Measurements from ENCODE around the gene PODXL2.
"Not testable (repeated sequence)": the region's sequence is repeated elsewhere in the genome, so short reads cannot be mapped to it uniquely, and the experiment has no call there.

The PODXL2 gene

GRCh38 chr3:127605547-127605946 lies 23.4 kb upstream of the PODXL2 start:
- not testable (repeated sequence) for DNase-seq (ENCODE audit: low spot score)

DNA sequence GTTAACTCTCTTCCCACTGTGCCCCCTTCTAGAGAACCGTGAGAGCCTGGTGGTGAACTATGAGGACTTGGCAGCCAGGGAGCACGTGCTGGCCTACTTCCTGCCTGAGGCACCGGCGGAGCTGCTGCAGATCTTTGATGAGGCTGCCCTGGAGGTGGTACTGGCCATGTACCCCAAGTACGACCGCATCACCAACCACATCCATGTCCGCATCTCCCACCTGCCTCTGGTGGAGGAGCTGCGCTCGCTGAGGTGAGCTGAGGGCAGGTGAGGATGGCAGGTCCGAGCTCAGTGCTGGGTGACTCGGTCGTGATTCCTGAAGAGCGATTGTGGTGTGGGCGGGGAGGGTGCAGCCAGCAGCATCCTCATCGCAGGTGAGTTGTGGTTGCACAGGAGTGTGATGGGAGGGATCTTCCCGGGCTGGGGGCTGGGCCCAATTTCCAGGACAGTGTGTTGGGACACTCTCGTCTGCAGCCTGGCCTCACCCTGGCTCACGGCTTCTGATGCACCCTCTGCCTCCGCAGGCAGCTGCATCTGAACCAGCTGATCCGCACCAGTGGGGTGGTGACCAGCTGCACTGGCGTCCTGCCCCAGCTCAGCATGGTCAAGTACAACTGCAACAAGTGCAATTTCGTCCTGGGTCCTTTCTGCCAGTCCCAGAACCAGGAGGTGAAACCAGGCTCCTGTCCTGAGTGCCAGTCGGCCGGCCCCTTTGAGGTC lies 22.7 kb upstream of the PODXL2 start:
- no peak for DNase-seq (ENCODE audit: low spot score)

DNA sequence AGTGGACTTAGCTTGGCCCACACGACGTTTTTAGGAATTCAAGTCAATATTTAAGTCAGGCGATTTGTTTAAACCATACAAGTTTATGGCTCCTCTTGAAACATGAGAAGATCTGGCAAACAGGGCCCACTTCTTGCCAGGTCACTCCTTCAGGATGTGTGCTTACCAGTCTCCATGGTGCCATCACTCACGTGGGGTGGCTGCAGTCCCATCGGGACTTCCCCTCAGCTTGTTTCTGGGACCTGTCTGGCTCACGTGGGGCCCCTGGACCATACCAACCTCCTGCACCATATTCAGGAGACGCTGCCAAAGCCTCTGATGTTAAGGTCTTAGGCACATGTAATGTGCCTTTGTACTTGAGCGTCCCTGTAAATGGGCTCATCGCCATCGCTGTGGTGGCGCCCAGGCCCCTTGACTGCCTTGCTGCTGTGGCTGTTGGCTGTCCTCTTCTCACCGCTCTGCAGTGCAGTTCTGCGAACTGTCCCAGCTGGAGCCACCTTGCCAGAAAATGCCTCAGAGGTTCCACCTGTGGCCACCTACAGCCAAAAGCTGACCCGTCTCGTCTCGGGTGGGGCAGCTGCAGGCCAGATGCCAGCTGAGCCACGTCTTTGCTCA lies 21.9 kb upstream of the PODXL2 start:
- DNase-seq (ENCODE audit: low spot score): no peak

GRCh38 chr3:127607675-127608361 lies 21.2 kb upstream of the PODXL2 start:
- DNase-seq (ENCODE audit: low spot score): no peak

GRCh38 chr3:127608362-127608718 lies 20.6 kb upstream of the PODXL2 start:
- no peak for DNase-seq (ENCODE audit: low spot score)

DNA sequence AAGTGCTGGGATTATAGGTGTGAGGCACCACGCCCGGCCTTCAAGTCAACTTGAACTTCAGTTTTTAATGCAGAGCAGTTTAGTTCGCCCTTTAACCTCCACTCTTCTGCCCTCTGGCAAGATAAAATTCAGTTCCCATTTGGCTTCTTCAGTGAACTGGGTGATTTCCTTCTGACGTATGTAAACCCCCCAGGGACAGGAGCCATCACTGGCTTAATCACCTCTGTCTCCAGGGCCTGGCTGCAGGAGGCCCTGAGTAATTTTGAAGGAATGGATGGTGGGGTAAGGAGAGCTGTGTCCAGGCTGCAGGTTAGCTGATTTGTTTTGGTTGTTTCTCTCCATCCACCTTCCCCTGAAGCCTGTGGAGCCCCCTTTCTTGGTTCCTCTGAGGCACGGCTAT lies 18.9 kb upstream of the PODXL2 start:
- no peak for DNase-seq (ENCODE audit: low spot score)

- DNase-seq (ENCODE audit: low spot score): no peak
Measured at GRCh38 chr3:127611251-127611650, 17.7 kb upstream of the PODXL2 start.

DNA sequence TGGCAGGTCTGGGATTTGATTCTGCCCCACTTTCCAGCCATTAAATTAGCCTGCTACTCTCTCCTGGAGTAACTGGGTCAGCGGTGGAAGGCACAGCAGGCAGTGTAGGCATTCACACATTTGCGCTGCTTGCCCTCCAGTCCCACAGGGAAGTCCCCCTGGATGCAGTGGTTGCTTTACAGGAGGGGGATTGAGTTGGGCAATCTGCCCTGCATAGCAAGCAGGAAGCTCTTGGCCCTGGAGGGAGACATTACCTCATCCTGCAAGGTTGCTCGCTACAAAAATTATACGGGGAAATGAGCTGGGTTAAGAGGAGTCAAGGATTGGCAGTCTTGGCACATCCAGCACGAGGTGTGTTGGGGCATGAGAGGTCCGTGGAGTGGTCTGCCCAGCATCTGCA lies 16.0 kb upstream of the PODXL2 start:
- DNase-seq (ENCODE audit: low spot score): no peak

DNA sequence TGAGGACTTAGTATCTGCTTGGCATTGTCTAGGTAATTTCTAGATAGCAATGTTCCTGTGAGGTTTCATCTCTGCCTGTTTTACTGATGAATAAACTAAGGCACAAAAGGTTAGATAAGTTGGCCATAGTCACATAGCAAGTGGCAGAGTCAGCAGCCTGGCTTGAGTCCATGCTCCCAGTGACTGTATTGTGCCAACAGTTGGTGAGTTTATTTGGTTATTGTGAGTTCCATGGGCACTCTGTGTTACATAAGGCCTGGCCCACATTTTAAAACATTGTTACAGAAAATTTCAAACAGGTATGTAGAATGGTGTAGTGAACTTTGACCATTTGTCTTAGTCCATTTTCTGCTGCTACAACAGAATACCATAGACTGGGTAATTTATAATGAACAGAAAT lies 15.6 kb upstream of the PODXL2 start:
- no peak for DNase-seq (ENCODE audit: low spot score)

- no peak for DNase-seq (ENCODE audit: low spot score)
Measured at GRCh38 chr3:127614928-127615589, 13.9 kb upstream of the PODXL2 start.

DNA sequence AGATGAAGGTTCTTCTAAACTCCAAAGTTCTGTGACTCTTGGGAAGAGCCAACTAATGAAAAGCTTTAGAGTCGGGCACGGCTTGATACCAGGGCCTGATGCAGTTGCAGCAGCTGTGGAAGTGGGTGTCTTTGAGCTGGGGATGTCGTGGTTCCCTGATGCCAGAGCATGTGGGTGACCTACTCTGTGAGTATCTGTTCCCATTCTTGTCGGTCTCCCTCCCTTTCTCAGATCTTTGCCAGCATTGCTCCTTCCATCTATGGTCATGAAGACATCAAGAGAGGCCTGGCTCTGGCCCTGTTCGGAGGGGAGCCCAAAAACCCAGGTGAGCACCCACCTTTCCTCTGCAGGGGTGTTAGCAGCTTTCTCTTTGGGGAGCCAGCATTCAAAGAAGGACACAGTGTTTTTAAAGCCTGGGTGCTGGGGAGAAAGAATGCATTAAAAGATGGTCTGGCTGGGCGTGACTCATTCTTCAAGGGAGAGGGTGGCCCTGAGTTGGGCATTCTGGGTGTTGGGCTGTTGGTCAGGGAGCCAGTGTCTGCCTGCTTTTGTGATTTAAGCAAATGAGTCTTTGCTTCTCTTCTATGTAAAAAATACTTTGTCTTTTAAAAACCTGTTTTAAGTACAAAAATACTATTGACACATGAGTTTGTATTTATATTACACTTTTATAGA lies 13.2 kb upstream of the PODXL2 start:
- DNase-seq (ENCODE audit: low spot score): no peak

DNA sequence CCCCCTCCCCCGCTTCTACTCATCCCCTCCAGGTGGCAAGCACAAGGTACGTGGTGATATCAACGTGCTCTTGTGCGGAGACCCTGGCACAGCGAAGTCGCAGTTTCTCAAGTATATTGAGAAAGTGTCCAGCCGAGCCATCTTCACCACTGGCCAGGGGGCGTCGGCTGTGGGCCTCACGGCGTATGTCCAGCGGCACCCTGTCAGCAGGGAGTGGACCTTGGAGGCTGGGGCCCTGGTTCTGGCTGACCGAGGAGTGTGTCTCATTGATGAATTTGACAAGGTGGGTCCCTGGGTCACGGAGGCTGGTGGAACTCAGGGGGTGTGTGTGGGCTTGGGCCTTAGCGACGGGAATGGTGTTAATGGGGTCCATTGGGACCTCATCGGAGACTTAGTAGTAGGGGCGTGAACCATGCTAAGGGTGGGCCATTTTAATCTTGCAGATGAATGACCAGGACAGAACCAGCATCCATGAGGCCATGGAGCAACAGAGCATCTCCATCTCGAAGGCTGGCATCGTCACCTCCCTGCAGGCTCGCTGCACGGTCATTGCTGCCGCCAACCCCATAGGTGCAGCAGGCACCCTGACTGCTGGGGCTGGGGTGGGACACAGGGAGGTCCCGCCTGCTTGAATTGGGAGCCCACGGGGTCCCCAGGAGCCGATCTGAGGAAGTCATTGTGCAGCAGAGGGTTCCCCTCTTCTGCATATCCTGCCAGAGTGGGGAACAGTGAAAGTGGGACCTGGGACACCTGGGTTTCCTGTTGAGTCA lies 12.0 kb upstream of the PODXL2 start:
- no peak for DNase-seq (ENCODE audit: low spot score)

- DNase-seq (ENCODE audit: low spot score): no peak
Measured at GRCh38 chr3:127618891-127619290, 10.1 kb upstream of the PODXL2 start.

DNA sequence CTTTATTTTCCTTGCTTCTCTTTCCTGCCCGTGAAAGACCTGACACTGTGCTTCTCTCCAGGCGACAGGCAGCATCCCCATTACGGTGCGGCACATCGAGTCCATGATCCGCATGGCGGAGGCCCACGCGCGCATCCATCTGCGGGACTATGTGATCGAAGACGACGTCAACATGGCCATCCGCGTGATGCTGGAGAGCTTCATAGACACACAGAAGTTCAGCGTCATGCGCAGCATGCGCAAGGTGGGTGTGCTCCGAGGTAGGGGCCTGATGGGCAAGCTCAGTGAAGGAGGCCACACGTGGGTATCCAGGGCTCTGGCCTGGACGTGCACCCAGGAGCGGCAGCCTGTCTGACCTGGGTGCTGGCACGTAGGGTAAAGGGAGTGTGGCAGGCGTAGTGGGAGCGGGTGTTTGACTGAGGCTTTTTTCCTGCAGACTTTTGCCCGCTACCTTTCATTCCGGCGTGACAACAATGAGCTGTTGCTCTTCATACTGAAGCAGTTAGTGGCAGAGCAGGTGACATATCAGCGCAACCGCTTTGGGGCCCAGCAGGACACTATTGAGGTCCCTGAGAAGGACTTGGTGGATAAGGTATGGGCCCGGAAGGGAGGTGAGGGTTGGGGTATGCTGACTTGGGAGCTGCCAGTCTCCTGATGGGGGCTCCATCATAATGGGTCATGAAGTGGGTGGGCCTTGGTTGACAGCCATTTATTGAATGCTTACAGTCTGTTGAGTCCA lies 8.2 kb upstream of the PODXL2 start:
- DNase-seq (ENCODE audit: low spot score): no peak

DNA sequence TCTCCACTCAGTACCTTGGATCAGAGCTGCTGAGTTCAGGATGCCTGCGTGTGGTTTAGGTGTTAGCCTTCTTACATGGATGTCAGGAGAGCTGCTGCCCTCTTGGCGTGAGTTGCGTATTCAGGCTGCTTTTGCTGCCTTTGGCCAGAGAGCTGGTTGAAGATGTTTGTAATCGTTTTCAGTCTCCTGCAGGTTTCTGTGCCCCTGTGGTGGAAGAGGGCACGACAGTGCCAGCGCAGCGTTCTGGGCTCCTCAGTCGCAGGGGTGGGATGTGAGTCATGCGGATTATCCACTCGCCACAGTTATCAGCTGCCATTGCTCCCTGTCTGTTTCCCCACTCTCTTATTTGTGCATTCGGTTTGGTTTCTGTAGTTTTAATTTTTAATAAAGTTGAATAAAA lies 7.0 kb upstream of the PODXL2 start:
- DNase-seq (ENCODE audit: low spot score): no peak

DNA sequence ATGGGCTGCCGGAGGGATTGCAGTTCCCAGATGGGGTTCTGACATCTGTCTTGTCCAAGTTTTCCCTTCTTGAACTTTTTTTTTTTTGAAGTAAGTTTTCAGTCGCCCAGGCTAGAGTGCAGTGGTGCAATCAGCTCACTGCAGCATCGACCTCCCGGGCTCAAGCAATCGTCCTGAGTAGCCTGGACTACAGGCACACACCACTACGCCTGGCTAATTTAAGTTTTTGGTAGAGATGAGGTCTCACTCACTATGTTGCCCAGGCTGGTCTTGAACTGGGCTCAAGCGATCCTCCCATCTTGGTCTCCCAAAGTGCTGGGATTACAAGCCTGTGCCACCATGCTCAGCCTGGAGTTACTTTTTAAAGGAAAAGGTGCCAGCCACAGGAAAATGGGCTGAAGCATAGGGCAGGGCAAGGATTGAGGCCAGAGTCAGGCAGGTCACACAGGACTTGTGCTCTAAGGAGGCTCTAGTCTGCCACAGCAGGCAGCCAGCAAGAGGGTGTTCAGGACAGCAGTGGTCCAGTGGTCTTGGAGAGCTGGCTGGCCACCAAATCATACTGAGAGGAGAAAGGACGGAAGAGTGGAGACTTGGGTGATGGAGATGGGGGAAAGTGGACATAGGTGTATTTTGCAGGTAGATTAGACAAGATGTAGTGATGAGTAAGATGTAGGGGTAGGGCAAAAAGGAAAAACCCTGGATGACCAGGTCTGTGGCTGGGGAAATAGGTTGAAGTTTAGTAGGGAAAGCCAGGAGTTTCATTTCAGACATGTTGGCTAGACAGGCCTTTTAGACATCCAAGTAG lies 6.0 kb upstream of the PODXL2 start:
- DNase-seq (ENCODE audit: low spot score): no peak

GRCh38 chr3:127624063-127624462 lies 4.9 kb upstream of the PODXL2 start:
- no peak for DNase-seq (ENCODE audit: low spot score)

DNA sequence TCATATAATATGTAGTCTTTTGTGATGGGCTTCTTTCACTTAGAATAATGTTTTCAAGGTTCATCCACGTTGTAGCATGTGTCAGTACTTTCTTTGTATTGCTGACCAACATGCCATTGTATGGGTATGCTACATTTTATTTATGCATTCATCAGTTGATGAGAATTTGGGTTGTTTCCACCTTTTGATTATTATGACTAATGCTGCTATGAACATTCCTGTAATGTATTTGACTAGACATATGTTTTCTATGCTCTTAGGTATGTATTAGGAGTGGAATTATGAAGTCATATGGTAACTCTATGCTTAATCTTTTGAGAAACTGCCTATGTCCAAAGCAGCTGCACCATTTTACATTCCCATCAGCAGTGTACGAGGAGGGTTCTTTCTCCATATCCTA lies 3.2 kb upstream of the PODXL2 start:
- no peak for DNase-seq (ENCODE audit: low spot score)

DNA sequence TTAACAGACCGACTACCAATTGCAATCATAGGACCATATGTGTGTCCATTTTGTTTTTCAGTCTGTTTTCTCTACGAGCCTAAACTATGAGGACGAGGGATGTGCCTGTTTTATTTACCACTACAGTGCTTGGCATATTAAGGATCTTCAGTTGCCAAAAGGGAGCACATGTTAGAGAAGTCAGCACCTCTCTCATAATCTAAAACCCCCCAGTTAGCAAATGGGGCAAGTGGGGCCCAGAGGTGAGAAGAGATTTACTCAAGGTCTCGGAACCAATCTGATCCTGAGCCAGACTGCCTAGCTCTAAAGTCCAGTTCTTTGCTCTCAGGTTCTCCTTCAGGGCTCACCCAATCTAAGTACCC lies 578 bp upstream of the PODXL2 start:
- no peak for DNase-seq (ENCODE audit: low spot score)

All from Ammon's horn (tissue), 1 donor.